DMS153 treated with DMSO at 0.1 percent for 48 hours (cell line): Measurements from ENCODE around the gene PLXNA4.

ENCODE experiments used
- DNase-seq: peaks from one replicate; lab custom pipeline; 2025; ENCODE audit not compliant: unreplicated experiment; lab: John Stamatoyannopoulos, UW

The PLXNA4 gene

GRCh38 chr7:132161976-132162375, 414.3 kb downstream of the PLXNA4 start:
- DNase-seq: no peak

DNA sequence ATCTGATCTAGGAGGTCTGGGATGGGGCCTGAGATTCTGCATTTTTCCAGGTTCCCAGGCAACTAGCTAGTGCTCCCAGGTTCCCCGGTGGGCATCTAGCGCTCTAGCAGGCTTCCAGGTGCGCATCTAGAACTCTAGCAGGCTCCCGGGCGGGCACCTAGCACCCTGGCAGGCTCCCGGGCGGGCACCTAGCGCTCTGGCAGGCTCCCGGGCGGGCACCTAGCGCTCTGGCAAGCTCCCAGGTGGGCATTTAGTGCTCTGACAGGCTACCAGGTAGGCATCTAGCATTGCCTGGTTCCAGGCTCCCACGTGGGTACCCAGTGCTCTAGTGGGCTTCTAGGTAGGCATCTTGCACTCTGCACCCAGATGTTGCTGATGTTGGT, 414.7 kb downstream of the PLXNA4 start:
- no peak for DNase-seq

DNA sequence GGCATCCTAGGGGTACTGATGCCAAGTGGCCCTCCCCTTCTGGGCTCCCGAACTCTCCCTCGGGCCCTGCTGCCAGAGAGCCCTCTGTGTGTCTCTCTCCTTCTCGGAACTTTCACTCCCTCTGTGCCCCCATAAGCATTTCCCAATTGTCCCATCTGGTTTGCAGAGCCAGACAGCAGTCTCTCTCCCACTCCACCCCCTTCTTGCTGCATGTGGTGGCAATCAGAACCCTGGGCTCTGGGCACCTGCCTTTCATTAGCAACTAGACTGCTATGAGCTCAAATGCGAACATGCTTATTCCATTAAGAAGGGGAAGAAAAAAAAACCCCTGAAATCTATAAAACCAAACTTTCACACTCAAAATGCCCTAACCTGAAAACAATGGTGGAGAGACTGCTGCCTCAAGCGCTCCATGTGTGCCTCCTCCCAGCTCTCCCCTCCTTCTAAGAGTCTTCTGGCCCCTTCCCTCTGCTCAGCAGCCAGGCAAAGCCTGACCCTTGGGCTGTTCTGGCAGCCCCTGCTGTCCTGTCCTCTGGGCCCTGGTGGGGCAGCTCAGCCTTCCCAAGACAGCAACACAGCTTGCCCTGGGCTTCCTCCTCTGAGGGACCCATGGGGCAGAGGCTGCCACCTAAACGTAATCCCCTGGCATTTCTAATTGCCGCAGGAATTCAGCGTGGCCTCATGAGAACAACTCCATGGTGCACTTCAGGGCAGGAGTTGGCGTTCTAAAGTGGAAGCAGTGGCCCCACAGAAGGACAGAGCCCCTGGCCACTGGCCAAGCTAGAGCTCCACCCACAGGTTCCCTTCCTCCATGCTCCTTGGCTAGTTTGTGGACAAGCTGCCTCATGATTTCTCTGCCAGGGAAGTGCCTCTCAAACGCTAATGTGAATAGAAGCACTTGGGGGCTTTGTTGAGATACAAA, 415.4 kb downstream of the PLXNA4 start:
- DNase-seq: no peak

DNA sequence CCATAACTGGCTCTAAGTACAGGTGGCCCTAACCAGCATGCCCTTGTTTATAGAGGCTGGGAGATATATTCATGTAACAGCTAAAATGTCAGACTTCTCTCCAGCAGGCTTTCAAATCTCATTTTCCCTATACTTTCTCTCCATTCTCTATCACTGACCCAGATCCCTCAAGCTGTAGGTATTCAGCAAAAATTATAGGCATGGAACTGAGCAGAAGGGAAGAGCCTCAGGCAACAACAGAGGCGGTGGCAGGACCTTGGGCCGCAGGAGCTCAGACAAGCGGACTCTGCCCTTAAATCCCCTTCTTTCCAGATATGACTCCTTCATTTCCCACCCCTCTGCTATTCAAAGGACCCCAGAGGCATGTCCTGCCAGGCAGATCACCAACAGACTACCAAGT, 417.4 kb downstream of the PLXNA4 start:
- DNase-seq: no peak

GRCh38 chr7:132158166-132158565, 418.1 kb downstream of the PLXNA4 start:
- DNase-seq: no peak

- no peak for DNase-seq
These were observed 420.6 kb downstream of the PLXNA4 start for GRCh38 chr7:132155715-132156114.

GRCh38 chr7:132154695-132155471, 421.4 kb downstream of the PLXNA4 start:
- no peak for DNase-seq

DNA sequence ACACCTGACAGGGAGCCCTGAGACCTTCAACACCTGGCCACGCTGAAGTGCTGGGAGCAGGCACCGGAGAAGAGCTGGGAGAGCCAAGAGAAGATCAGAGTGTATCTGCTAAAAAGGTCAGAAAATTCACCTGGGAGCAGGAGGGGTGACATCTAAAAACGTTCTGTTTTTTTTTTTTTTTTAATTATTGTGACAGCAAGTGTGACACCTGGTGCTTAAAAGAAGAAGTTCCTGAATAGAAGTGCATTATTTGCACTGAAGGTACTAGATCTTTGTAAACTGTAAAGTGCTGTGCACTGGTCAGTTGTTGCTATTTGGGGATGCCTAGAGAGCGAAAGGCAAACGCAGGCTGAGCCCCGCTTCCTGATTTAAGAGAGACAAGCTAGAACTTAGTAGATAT, 422.0 kb downstream of the PLXNA4 start:
- no peak for DNase-seq

GRCh38 chr7:132152131-132152889, 424.0 kb downstream of the PLXNA4 start:
- DNase-seq: no peak

- DNase-seq: no peak
These were observed 425.6 kb downstream of the PLXNA4 start for GRCh38 chr7:132150711-132151110.

- DNase-seq: no peak
These were observed 426.6 kb downstream of the PLXNA4 start for GRCh38 chr7:132149436-132150304.

DNA sequence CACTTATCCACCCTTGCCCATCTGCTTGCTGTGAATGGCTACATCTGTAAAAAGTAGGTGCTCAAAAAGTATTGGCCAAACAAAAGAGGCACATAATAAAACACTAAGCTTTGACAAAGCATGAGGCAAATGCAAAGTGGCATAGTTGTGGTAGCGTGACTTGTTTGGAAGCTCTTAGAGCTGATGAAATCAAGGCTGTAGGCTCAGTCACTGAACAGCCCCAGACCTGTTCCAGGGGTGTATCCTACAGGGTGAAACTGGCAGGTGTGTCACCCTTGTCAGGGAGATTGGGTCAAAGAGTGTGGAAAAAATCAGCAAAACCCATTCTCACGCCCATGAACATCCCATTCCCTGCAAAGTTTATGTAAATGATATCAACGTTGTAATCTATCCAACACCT, 427.4 kb downstream of the PLXNA4 start:
- no peak for DNase-seq

- DNase-seq: no peak
These were observed 430.8 kb downstream of the PLXNA4 start for GRCh38 chr7:132145466-132145865.

- DNase-seq: no peak
These were observed 431.2 kb downstream of the PLXNA4 start for GRCh38 chr7:132145063-132145462.

- no peak for DNase-seq
These were observed 434.3 kb downstream of the PLXNA4 start for GRCh38 chr7:132142006-132142405.

DNA sequence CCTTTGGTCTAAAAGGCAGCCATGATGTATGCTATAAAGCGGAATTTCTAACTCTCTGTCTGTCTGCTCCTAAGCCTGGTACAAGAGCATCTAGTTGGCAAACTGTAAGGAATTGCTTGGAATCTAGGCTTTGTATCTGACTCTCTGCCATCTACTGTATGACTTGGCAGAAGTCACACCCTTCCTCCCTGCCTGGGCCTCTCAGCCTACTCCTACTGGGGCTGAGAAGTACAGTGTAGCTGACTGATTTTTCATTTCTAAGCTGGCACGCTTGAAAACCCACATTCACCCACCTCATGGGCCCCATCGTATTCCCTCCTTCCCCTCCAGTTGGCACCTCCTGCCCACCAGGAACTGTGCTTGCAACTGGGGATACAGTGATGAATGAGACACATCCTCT, 435.2 kb downstream of the PLXNA4 start:
- DNase-seq: no peak

DNA sequence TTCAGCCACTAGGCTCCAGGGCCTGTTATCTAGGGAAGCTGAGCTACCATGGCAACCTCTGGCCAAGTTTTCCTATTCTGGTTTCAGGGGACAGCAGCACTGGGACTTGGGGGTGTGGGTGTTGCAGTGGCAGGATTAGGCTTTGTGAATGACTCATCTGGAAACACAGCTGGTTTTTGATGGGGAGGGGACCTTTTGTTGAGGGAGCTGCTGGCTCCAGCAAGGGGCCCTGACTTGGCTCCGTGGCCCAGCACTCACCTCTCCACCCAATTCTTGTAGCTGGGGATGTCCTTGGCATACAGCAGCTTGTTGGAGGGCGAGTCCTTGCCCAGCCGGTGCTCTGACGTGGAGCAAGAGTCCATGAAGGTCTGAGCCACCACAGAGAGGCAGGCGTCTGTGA, 435.9 kb downstream of the PLXNA4 start:
- DNase-seq: no peak

GRCh38 chr7:132138817-132139216, 437.5 kb downstream of the PLXNA4 start:
- no peak for DNase-seq

GRCh38 chr7:132137681-132138080, 438.6 kb downstream of the PLXNA4 start:
- DNase-seq: no peak

GRCh38 chr7:132135746-132136385, 440.4 kb downstream of the PLXNA4 start:
- no peak for DNase-seq
